GM18520 (cell line): ENCODE data around the gene MINAR2.
A peak's percentile ranks its signal among the peaks of the same experiment; 100 is the strongest.

ENCODE experiments used
- ATAC-seq: cut with Tn5 transposase; IDR thresholded peaks from one replicate; pipeline ENCODE4 v1.9.1; 2021; ENCODE audit not compliant: unreplicated experiment

Gene MINAR2

DNA sequence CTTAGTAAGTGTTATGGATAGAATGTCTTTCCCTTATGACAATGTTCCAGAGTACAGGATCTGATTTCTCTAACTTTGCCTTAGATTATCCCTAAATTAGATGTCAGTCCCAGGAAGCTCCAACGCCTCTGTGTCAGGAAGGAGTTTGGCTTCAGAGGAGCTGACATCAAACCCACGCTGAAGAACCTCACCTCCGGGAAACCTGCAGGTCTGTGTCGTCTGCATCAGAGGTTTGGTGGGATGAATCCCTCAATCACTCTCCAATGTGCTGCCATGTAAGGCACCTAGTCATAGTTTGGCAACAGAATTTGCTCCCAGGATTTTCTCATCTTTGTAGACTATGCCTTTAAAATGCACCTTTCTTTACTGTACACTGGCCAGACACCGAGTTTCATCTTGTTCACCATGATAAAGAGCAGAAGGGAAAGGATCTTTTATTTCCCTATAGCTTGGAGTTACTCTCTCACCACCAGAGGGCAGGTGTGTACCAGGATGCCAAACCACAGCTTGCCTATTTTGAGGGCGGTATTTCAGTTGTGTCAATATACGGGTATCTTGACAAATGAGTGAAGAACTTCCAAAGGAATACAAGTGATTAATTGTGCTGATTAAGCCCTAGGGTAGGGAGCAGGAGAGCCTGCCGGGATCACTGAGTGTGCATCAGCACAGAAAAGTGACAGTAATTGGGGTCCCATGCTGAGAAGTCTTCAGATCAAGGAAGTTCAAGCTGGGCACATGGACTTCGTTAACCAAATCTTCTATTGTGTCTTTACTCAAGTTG is 23.4 kb downstream of the MINAR2 start:
- peak; percentile 54 for ATAC-seq

DNA sequence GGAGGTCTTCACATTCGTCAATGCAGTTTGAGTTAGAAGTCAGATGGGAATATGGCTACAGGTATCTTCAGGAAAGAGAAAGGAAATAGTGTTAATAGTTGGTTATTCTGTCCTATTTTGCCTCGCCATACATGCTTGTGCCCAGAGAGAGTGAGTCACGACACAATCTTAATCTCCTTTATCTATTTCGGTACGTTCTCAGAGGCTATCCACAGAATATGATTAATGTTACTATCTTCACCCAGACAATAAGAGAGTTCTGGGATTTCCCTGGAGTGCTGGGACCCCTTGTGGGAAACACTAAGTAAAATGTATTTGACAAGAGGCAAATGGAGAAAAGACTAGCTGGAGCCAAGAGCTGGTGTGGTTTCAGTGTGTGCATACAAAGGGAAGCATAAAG is 25.5 kb downstream of the MINAR2 start:
- ATAC-seq = no peak

DNA sequence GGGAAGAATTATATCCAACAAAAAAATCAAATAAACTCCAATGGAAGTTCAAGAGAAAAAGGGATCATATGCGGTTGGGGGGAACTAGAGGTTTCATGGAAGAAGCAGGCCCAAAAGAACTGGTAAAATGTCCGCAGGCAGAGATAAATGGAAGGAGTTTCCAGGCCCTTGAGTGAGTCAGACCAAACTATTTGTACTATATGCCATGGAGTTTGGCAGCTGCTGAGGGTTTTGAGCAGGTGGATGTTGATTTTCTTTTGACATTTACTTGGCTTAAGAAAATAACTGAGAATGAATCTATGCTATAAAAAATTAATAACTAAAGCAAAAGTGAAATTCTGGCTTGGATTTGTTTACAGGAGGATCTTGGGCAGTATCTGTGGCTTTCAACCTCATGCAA is 33.7 kb downstream of the MINAR2 start:
- no peak for ATAC-seq

DNA sequence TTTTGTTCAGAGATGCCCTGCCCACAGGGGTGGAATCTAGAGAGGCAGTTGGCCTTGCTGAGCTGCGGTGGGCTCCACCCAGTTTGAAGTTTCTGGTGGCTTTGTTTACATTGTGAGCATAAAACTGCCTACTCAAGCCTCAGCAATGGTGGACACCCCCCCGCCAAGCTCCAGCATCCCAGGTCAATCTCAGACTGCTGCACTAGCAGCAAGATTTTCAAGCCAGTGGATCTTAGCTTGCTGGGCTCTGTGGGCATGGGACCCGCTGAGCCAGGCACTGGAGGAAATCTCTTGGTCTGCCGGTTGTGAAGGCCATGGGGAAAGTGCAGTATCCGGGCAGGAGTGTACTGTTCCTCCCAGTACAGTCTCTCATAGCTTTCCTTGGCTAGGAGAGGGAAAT is 55.5 kb downstream of the MINAR2 start:
- ATAC-seq = no peak

DNA sequence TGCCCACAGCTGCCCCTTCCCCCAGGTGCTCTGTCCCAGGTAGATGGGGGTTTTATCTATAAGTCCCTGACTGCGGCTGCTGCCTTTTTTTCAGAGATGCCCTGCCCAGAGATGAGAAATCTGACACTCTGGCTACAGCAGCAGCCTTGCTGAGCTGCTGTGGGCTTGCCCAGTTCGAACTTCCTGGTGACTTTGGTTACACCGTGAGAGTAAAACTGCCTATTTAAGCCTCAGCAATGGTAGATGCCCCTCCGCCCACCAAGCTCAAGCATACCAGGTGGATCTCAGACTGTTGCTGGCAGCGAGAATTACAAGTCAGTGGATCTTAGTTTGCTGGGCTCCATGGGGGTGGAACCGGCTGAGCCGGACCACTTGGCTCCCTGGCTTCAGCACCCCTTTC is 56.8 kb downstream of the MINAR2 start:
- no peak for ATAC-seq

DNA sequence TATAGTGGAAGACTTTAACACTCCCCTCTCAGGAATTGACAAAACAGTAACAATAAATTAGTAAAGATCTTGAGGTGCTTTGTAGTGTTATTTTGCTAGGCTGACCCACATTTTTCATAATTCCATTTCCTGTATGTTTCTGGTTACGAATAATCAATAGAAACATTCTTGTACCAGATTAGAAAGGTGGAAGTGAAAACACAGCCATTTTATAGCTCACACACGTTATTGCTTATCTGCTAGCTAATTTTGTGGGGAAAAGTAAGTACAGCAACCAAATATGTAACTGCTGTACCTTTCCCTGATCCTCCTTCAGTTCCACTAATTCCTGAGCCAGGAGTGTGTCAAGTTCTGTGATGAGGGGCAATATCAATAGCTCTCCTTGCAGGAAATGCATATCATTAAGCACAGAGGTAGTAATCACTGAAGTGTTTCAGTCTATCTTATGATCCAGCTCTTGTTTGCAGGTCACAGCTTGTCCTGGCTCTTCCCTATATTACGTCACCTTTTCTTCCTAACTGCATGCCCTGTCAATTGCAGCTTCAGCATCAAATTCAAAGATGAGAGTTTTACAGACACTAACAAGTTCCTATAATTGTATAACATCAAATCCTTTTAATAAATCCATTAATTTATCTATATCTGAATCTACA is 59.4 kb downstream of the MINAR2 start:
- ATAC-seq = no peak
